ENCODE measurements around the gene RNF213.
"Not testable (repeated sequence)": the region's sequence is repeated elsewhere in the genome, so short reads cannot be mapped to it uniquely, and the experiment has no call there.

RNF213 gene

DNA sequence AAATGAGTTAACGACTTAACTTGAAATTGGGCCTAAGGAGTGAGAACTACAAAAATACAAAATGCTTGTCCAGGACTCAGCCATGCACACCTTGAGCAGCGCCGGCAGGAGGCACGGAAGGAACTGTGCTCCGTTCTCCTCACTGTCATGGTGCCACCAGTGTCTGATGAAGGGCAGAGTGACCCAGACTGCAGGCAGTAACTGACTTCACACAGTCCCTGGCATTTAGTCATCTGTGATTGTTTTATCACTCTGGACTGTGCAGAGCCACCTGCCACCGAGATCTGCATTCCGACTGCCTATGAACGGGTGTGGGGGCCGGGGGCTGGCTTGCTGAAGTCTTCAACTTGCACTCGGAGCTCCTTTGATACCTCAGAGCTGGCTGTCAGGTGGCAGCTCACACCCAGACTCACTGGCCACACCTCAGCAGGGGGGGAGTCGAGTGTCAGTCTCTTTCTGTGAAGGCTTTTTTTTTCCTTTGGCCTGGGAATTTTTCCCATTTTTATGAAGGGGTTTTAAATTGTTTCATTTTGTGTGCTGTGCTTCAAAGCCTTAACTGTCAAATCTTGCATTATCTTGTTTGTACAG is 134.1 kb downstream of the RNF213 start:
- DNase-seq (ENCODE audit: low read depth), result no peak

- no peak for DNase-seq (ENCODE audit: low read depth)
Measured at GRCh38 chr17:80395402-80396151, 134.9 kb downstream of the RNF213 start.

- DNase-seq (ENCODE audit: low read depth), result no peak
Measured at GRCh38 chr17:80396157-80397033, 135.7 kb downstream of the RNF213 start.

DNA sequence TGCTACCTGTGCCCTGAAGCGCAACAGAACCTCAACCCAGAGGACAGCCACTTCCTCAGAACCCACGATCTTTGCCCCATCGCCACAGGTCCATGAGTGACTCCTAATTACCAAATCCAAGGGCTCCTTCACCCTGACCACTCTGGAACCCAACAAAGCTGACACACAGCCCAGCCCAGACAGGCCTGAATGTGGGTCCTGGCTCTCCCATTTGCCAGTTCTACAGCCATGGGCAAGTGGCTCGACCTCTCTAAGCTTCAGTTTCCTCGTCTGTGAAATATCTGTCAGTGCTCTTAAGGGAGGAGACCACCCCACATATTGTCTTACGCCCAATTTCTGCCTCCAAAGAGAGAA is 136.4 kb downstream of the RNF213 start:
- no peak for DNase-seq (ENCODE audit: low read depth)

DNA sequence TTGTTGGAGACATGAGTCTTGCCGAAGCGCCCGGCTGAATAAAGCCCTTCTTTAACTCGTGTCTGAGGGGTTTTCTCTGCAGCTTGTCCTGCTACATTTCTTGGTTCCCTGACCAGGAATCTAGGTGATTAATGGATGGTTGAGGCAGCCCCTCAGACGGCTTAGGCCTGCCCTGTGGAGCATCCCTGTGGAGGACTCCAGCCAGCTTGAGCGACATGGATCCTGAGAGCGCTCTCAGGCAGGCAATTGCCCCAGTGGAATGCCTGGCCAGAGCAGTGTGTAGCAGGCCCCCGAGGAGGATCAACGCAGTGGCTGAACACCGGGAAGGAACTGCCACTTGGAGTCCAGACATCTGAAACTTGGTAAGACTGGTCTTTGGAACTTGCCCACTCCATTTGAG is 137.0 kb downstream of the RNF213 start:
- no peak for DNase-seq (ENCODE audit: low read depth)

GRCh38 chr17:80401086-80401485 is 140.4 kb downstream of the RNF213 start:
- DNase-seq (ENCODE audit: low read depth), result not testable (repeated sequence)

GRCh38 chr17:80402102-80402501 is 141.4 kb downstream of the RNF213 start:
- not testable (repeated sequence) for DNase-seq (ENCODE audit: low read depth)

GRCh38 chr17:80402959-80403358 is 142.3 kb downstream of the RNF213 start:
- DNase-seq (ENCODE audit: low read depth), result no peak

DNA sequence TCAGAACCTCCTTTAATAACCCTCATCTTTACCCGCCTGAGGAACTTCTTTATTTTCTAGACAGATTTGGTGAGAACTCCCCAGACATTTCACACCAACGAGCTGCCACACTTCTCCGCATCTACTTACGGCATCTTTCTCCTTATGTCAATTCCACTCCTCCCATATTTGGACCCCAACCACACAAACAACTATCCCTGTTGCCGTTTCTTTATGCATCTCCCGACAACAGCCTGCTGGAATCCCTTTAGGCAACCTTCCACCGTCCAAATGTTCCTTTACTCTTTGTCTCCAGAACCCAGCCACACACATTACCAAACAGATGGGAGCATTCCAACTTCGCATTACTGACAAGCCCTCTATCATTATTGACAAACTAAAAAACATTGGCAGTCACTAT is 145.5 kb downstream of the RNF213 start:
- DNase-seq (ENCODE audit: low read depth), result no peak

- DNase-seq (ENCODE audit: low read depth), result not testable (repeated sequence)
Measured at GRCh38 chr17:80407917-80408316, 147.3 kb downstream of the RNF213 start.

- no peak for DNase-seq (ENCODE audit: low read depth)
Measured at GRCh38 chr17:80408872-80409271, 148.2 kb downstream of the RNF213 start.

- no peak for DNase-seq (ENCODE audit: low read depth)
Measured at GRCh38 chr17:80409626-80410025, 149.0 kb downstream of the RNF213 start.

GRCh38 chr17:80410441-80411087 is 149.9 kb downstream of the RNF213 start:
- DNase-seq (ENCODE audit: low read depth), result not testable (repeated sequence)

- no peak for DNase-seq (ENCODE audit: low read depth)
Measured at GRCh38 chr17:80413771-80414507, 153.3 kb downstream of the RNF213 start.

GRCh38 chr17:80414508-80414802 is 153.8 kb downstream of the RNF213 start:
- DNase-seq (ENCODE audit: low read depth), result no peak

- DNase-seq (ENCODE audit: low read depth), result peak; percentile 84
Measured at GRCh38 chr17:80414803-80415625, 154.4 kb downstream of the RNF213 start, which contains the start of gene ENDOV. Gene ENDOV, plus strand, starts transcription at chr17:80415167. Its CDS starts 28 bp downstream, at chr17:80415195.

DNA sequence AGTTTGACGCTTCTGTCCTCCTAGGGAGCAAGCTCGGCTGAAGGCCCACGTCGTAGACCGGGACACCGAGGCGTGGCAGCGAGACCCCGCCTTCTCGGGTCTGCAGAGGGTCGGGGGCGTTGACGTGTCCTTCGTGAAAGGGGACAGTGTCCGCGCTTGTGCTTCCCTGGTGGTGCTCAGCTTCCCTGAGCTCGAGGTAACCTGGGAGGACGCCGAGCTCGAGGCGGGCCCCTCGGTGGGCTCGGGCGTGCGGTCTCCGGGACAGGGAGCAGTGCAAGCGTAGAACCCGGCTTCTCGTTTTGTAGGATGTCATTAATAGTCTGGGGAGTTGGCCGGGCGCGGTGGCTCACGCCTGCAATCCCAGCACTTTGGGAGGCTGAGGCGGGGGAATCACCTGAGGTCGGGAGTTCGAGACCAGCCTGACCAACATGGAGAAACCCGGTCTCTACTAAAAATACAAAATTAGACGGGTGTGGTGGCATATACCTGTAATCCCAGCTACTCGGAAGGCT is 155.0 kb downstream of the RNF213 start:
- no peak for DNase-seq (ENCODE audit: low read depth)

GRCh38 chr17:80416260-80416939 is 155.7 kb downstream of the RNF213 start:
- DNase-seq (ENCODE audit: low read depth), result no peak

DNA sequence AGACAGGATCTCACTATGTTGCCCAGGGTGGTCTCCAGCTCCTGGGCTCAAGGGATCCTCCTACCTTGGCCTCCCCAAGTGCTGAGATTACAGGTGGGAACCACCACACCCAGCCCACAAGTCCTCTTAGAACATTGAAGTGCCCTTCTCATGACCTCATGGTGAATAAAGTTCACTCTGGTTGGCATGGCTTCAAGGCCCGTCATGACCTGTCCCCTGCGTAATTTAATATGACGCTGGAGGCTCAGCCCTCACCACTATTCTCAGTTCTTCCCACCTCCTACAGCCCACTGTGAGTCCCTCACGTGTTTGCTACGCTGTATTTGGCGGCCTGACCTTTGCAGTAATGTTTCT is 156.3 kb downstream of the RNF213 start:
- DNase-seq (ENCODE audit: low read depth), result no peak

DNA sequence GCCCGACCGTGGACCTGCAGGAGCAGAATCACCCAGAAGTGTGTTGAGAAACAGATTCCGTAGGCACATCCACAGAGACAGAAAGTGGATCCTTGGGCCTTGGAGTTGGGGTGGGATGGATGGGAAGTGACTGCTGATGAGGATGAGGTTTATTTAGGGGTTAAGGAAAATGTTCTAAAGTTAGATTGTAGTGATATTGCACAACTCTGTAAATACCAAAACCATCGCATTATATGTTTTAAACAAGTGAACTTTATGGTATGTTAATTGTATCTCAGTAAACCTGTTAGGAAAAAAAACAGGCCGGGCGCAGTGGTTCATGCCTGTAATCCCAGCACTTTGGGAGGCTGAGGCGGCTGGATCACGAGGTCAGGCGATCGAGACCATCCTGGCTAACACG is 157.9 kb downstream of the RNF213 start:
- DNase-seq (ENCODE audit: low read depth), result no peak
